Vagina (tissue), 2 donors: ENCODE results near the gene HOPX. TPM values are rescaled to one million over a fixed set of nuclear protein-coding genes. Genes with fewer than 3 reads are reported as not detected.
"Not testable (repeated sequence)": the region's sequence is repeated elsewhere in the genome, so short reads cannot be mapped to it uniquely, and the experiment has no call there.

Source experiments
- DNase-seq, 2 donors: peaks; one replicate each; pipeline ENCODE4 v3.0.0-alpha.2; 2017; ENCODE audit errors: extremely low spot score in 2 of 2
- H3K27ac ChIP-seq: fragments of 200-600 bp; sonication (generic); one replicate; pipeline ENCODE4 v1.5.1; 2019
- H3K27me3 ChIP-seq: fragments of 200-600 bp; sonication (generic); one replicate; pipeline ENCODE4 v1.5.1; 2019
- H3K36me3 ChIP-seq, 2 donors: fragments of 200-600 bp; sonication (generic); one replicate each; pipeline ENCODE4 v1.5.1; 2017 to 2019
- H3K4me1 ChIP-seq: fragments of 200-600 bp; sonication (generic); one replicate; pipeline ENCODE4 v1.5.1; 2019
- H3K4me3 ChIP-seq, 2 donors: fragments of 200-600 bp; sonication (generic); 1 replicate in 1 of 2; 2 replicates in 1 of 2; pipeline ENCODE4 v1.5.1; 2016 to 2019
- H3K9me3 ChIP-seq: fragments of 200-600 bp; sonication (generic); one replicate; pipeline ENCODE4 v1.5.1; 2019
- POLR2A ChIP-seq, 2 donors: fragments of 450-650 bp; IDR thresholded peaks; one replicate each; pipeline ENCODE4 v1.6.1; 2017; ENCODE audit warnings: antibody characterized with exemption in 2 of 2, mild to moderate bottlenecking in 2 of 2, moderate library complexity in 2 of 2
- POLR2AphosphoS5 ChIP-seq, 2 donors: sonication (generic); formaldehyde crosslinking; IDR thresholded peaks; one replicate each; pipeline ENCODE4 v1.9.0; 2017; ENCODE audit warnings: antibody characterized with exemption in 2 of 2, mild to moderate bottlenecking in 2 of 2, low read depth in 1 of 2; ENCODE audit not compliant: insufficient read depth in 1 of 2
- intact Hi-C: fragments of 100-400 bp; cut with DNase I; formaldehyde crosslinking; loops from one replicate; pipeline ENCODE4 v1.15.1; 2023
- total RNA-seq: library from RNA; depleted of rRNA; stranded (reverse); fragments of >200 nt; gene quantifications from one replicate; pipeline ENCODE4 v1.2.3, GENCODE V29; 2016
- TF ChIP-seq, protein P1 (sequence below), 3 experiments: fragments of 450-650 bp in 2 of 3; fragments of 200-600 bp in 1 of 3; sonication (generic) in 1 of 3; IDR thresholded peaks; one replicate each; pipeline ENCODE4 v1.5.1; 2017 to 2019; ENCODE audit warnings: antibody characterized with exemption in 3 of 3, mild to moderate bottlenecking in 2 of 3, moderate library complexity in 2 of 3

Gene HOPX
- total RNA-seq, 1 donor from 2014 or later, result 112 TPM

DNA sequence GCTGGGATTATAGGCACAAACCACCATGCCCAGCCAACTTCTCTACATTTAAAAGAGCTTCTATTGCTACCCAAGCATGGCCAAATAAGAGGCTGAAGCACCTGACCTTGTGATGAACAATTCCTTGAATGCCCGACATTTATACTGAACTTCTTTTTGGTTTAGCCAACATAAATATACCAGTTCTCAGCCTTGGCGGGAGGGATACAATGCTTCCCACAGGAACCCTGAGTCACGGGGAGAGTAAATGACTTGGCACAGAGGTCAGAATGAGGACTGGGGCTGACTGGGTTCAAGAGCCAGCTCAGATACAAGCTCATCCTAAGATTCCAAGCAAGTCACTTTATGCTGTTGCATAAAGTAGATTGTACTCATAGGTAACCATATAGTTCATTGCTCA is 6.1 kb downstream of the HOPX start:
- no peak for DNase-seq
- intact Hi-C loops, result no loop called here
- TF ChIP-seq POLR2AphosphoS5 (IDR thresholded peaks at IDR 0.05; ENCODE audit: insufficient read depth in 1 of 2, low read depth in 1 of 2) (no peak), POLR2A (IDR thresholded peaks at IDR 0.05) (no peak)
- TF ChIP-seq, protein P1, sequence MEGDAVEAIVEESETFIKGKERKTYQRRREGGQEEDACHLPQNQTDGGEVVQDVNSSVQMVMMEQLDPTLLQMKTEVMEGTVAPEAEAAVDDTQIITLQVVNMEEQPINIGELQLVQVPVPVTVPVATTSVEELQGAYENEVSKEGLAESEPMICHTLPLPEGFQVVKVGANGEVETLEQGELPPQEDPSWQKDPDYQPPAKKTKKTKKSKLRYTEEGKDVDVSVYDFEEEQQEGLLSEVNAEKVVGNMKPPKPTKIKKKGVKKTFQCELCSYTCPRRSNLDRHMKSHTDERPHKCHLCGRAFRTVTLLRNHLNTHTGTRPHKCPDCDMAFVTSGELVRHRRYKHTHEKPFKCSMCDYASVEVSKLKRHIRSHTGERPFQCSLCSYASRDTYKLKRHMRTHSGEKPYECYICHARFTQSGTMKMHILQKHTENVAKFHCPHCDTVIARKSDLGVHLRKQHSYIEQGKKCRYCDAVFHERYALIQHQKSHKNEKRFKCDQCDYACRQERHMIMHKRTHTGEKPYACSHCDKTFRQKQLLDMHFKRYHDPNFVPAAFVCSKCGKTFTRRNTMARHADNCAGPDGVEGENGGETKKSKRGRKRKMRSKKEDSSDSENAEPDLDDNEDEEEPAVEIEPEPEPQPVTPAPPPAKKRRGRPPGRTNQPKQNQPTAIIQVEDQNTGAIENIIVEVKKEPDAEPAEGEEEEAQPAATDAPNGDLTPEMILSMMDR (IDR thresholded peaks at IDR 0.05), result no peak
- Histone ChIP-seq H3K27ac (no peak overlapping the region), H3K36me3 (no peaks in the 10 kb centered on the region), H3K9me3 (no peaks in the 10 kb centered on the region), H3K4me3 (no peak overlapping the region), H3K4me1 (peaks cover 14% of the 10 kb centered on the region), H3K27me3 (no peaks in the 10 kb centered on the region)

DNA sequence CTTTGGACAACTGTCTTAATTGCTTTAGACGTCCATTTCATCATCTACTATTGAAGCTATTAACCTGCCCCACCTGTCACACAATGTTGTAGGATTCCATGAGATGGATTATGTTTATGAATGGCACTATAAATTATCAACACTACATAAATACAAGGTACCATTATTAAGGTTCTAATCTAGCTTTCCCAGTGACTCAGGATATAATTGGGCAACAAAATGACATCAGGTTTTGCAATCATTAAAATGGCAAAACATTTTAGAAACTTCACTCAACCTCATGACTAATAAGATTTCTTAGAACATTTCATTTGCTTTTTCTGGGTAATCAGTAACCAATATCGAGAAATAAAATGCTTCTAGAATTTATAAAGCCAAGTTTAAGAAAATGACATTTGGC is 9.2 kb downstream of the HOPX start:
- no peak overlapping the region for H3K27ac ChIP-seq
- no peak for DNase-seq
- H3K4me1 ChIP-seq, result peaks cover 14% of the 10 kb centered on the region
- no peaks in the 10 kb centered on the region for H3K27me3 ChIP-seq
- H3K4me3 ChIP-seq, result no peak overlapping the region
- intact Hi-C loops, result no loop called here
- TF ChIP-seq POLR2A (IDR thresholded peaks at IDR 0.05) (no peak), POLR2AphosphoS5 (IDR thresholded peaks at IDR 0.05; ENCODE audit: insufficient read depth in 1 of 2, low read depth in 1 of 2) (peak in 1 of 2 donors; percentile 80)
- TF ChIP-seq, protein P1 (IDR thresholded peaks at IDR 0.05), result no peak
- H3K9me3 ChIP-seq, result no peaks in the 10 kb centered on the region
- H3K36me3 ChIP-seq, result no peaks in the 10 kb centered on the region

DNA sequence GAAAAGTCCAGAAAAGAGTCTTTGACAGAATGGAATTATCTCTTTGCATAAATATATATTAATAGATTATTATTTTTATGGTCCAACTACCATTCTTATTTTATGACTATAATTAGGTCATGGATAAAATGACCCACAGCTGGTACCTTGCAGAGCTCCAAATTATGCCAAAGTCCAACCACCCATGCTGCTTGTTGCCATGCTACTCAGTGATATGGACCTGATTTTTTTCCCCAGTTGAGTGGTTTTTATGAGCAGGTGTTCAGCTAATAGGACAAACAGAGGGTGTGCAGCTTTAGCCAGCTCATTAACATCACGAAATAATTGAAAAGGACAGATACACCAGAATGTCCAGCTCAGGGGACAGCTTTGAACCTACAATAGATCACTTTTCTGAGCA is 9.7 kb downstream of the HOPX start:
- intact Hi-C loops, result no loop called here
- DNase-seq, result no peak
- Histone ChIP-seq H3K9me3 (no peaks in the 10 kb centered on the region), H3K27me3 (no peaks in the 10 kb centered on the region), H3K27ac (no peak overlapping the region), H3K36me3 (no peaks in the 10 kb centered on the region), H3K4me1 (peaks cover 14% of the 10 kb centered on the region), H3K4me3 (no peak overlapping the region)
- no peak for TF ChIP-seq POLR2A (IDR thresholded peaks at IDR 0.05)
- no peak for TF ChIP-seq POLR2AphosphoS5 (IDR thresholded peaks at IDR 0.05; ENCODE audit: insufficient read depth in 1 of 2, low read depth in 1 of 2)
- TF ChIP-seq, protein P1 (IDR thresholded peaks at IDR 0.05), result no peak

DNA sequence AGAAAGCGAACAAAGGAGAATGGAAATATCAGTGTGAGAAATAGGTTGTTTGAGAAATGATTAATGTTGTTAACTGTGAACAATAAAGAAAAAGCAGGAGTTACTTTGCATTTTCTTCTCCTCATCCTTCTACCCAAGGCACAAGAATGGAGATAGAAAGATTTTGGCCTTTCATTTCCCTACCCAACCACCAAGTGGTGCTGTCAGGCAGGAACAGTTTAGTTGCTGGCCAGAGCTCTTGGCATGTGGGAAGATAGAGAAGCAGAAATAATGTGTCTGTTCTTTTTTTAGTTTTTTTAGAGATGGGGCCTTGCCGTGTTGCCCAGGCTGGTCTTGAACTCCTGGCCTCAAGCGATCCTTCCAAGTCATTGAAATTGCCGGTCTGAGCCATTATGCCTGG is 12.8 kb downstream of the HOPX start:
- H3K27ac ChIP-seq, result no peak overlapping the region
- no peak for TF ChIP-seq POLR2A (IDR thresholded peaks at IDR 0.05)
- TF ChIP-seq, protein P1 (IDR thresholded peaks at IDR 0.05), result no peak
- no peak for TF ChIP-seq POLR2AphosphoS5 (IDR thresholded peaks at IDR 0.05; ENCODE audit: insufficient read depth in 1 of 2, low read depth in 1 of 2)
- H3K4me3 ChIP-seq, result no peak overlapping the region
- intact Hi-C loops, result no loop called here
- H3K27me3 ChIP-seq, result no peaks in the 10 kb centered on the region
- H3K36me3 ChIP-seq, result no peaks in the 10 kb centered on the region
- no peaks in the 10 kb centered on the region for H3K9me3 ChIP-seq
- no peaks in the 10 kb centered on the region for H3K4me1 ChIP-seq
- DNase-seq, result no peak

DNA sequence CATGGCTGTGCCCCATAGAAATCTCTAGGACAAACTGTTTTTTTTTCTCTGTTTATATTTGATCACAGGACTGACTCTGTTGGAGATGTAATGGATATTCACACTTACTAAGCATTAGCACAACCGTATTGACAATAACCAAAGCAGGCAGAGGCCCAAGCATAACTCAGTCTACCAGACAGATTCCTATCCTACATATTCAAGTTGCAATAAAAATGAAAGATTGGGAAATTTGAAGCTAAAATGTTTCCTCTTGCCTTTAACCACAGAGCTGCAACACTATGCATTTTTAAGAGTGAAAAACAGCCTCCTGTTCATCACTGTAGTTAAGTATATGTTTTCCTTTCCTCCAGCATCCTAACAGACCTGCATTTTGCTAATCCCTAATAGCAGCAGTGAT is 13.7 kb downstream of the HOPX start:
- H3K4me1 ChIP-seq, intact Hi-C loops, H3K9me3 ChIP-seq, H3K4me3 ChIP-seq, H3K36me3 ChIP-seq, DNase-seq, H3K27me3 ChIP-seq, H3K27ac ChIP-seq: not testable (repeated sequence)

DNA sequence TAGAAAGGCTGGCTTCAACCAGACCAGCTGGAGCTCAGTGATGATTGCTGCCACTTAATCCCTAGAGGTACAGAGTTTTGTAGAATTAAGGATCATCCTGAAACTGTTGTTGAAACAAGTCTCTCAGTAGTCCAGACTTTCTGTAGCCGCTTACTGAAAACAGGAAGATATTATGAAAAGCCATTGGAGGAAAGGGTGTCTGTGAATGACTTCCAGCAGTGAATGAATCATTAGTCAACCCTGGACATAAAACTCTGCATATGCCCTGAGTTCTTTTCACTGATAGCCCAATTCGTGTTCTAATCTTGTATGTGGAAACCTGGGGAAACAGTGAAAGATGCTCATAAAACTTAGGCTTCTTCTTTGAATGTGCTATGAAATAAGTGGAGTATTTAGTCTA is 14.8 kb downstream of the HOPX start:
- no peak overlapping the region for H3K27ac ChIP-seq
- no peaks in the 10 kb centered on the region for H3K4me1 ChIP-seq
- intact Hi-C loops, result no loop called here
- H3K36me3 ChIP-seq, result no peaks in the 10 kb centered on the region
- no peaks in the 10 kb centered on the region for H3K9me3 ChIP-seq
- TF ChIP-seq, protein P1 (IDR thresholded peaks at IDR 0.05), result no peak
- TF ChIP-seq POLR2A (IDR thresholded peaks at IDR 0.05) (no peak), POLR2AphosphoS5 (IDR thresholded peaks at IDR 0.05; ENCODE audit: insufficient read depth in 1 of 2, low read depth in 1 of 2) (no peak)
- H3K4me3 ChIP-seq, result no peak overlapping the region
- DNase-seq, result no peak
- H3K27me3 ChIP-seq, result no peaks in the 10 kb centered on the region
